Upper lobe of left lung (tissue), 6 donors: ENCODE results near the gene PLXNA2. TPM values are rescaled to one million over a fixed set of nuclear protein-coding genes. Genes with fewer than 3 reads are reported as not detected.
A peak's percentile ranks its signal among the peaks of the same experiment; 100 is the strongest.

Experiments
- ATAC-seq, 2 donors: fragments of 200-7000 bp; cut with Tn5 transposase; one replicate each; pipeline ENCODE4 v1.9.1; 2022; ENCODE audit warnings: mild to moderate bottlenecking in 2 of 2, moderate library complexity in 2 of 2; ENCODE audit not compliant: low FRiP score in 2 of 2
- DNase-seq, 2 donors: peaks; one replicate each; pipeline ENCODE4 v3.0.0-alpha.2; 2019 to 2020
- H3K27ac ChIP-seq, 4 donors: fragments of 200-600 bp; sonication (generic); one replicate each; pipeline ENCODE4 v1.5.1; 2016 to 2019
- H3K27me3 ChIP-seq, 4 donors: fragments of 200-600 bp; sonication (generic); one replicate each; pipeline ENCODE4 v1.5.1; 2017 to 2019
- H3K36me3 ChIP-seq, 4 donors: fragments of 200-600 bp; sonication (generic); one replicate each; pipeline ENCODE4 v1.5.1; 2016 to 2019
- H3K4me1 ChIP-seq, 4 donors: fragments of 200-600 bp; sonication (generic); one replicate each; pipeline ENCODE4 v1.5.1; 2018 to 2019
- H3K4me3 ChIP-seq, 4 donors: fragments of 200-600 bp; sonication (generic); one replicate each; pipeline ENCODE4 v1.5.1; 2017 to 2019; ENCODE audit warnings: mild to moderate bottlenecking in 2 of 4, moderate library complexity in 1 of 4
- H3K9me3 ChIP-seq, 4 donors: fragments of 200-600 bp; sonication (generic); one replicate each; pipeline ENCODE4 v1.5.1; 2018 to 2019
- CTCF ChIP-seq, 6 experiments: fragments of 450-650 bp in 4 of 6; fragments of 200-600 bp in 2 of 6; sonication (generic) in 2 of 6; IDR thresholded peaks; one replicate each; pipeline ENCODE4 v1.5.1; 2016 to 2019; ENCODE audit warnings: antibody characterized with exemption in 6 of 6
- EP300 ChIP-seq, 4 donors: sonication (generic); formaldehyde crosslinking; IDR thresholded peaks; one replicate each; pipeline ENCODE4 v1.5.1; 2017; ENCODE audit warnings: antibody characterized with exemption in 4 of 4, control low read depth in 2 of 4
- POLR2A ChIP-seq, 4 donors: fragments of 450-650 bp; IDR thresholded peaks; one replicate each; pipeline ENCODE4 v1.5.1; 2016 to 2017; ENCODE audit warnings: antibody characterized with exemption in 4 of 4, mild to moderate bottlenecking in 2 of 4
- POLR2AphosphoS5 ChIP-seq, 2 donors: sonication (generic); formaldehyde crosslinking; IDR thresholded peaks; one replicate each; pipeline ENCODE4 v1.5.1; 2017; ENCODE audit warnings: antibody characterized with exemption in 2 of 2
- WGBS, 2 donors: methylation state at CpG; one replicate each; pipeline ENCODE4 v1.1.5; 2017 to 2018; 5-methylcytosine and 5-hydroxymethylcytosine counted together
- total RNA-seq, 6 donors: library from RNA; depleted of rRNA in 4 of 6; stranded (reverse); fragments of >200 nt in 4 of 6; gene quantifications; one replicate each; pipeline versions ENCODE4 v1.1.0 to v1.2.1, GENCODE V29; 2016 to 2021
- donor health status: DM: no; HTN: no; CAD: no; lungs with moderate emphysema.
- donor health status: DM: no; HTN: yes; CAD: no; lungs with severe emphysema.

Gene PLXNA2
- total RNA-seq, 6 donors from 2014 or later: 77.5 to 150 (median 101) TPM

DNA sequence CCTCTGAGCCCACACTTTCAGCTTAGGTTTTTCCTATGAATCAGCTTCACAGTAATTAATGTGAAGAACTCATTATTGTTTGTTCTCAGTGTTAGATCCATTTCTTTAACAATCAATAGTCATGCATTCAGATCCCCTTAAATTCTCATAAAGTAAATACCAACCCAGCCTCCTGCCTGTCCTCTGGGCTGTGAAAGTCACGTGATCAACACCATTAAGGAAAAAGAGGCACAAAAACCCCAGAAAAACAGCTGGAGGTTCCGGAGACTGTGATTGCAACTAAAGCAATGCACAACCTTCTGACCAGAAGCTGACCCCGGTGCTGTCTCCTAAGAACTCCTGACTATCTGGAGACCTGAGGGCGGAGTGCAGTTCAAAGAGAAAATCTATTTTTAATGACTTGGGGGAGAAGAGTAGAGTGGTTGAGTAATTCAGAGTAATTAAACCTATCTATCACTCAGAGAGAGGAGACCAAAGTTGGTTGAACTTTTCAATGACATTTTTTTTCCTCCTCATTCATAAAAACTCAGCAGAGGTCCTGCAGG lies 132.5 kb downstream of the PLXNA2 start:
- H3K4me1 ChIP-seq: peaks cover 0 to 12% (median 3%) of the 10 kb centered on the region in 4 donors
- TF ChIP-seq CTCF (IDR thresholded peaks at IDR 0.05) (no peak), EP300 (IDR thresholded peaks at IDR 0.05) (no peak), POLR2AphosphoS5 (IDR thresholded peaks at IDR 0.05) (no peak), POLR2A (IDR thresholded peaks at IDR 0.05) (no peak)
- no peaks in the 10 kb centered on the region for H3K27me3 ChIP-seq
- H3K4me3 ChIP-seq: no peak overlapping the region
- 76 to 81% methylated on average over 4 of the region's 4 CpGs for WGBS, 2 donors
- ATAC-seq: no peak
- no peak for DNase-seq
- no peak overlapping the region for H3K27ac ChIP-seq
- H3K36me3 ChIP-seq: peaks cover 0 to 5% (median 2%) of the 10 kb centered on the region in 4 donors
- H3K9me3 ChIP-seq: no peaks in the 10 kb centered on the region

- H3K9me3 ChIP-seq: no peaks in the 10 kb centered on the region
- H3K4me3 ChIP-seq: no peak overlapping the region
- no peak for ATAC-seq
- TF ChIP-seq POLR2AphosphoS5 (IDR thresholded peaks at IDR 0.05) (no peak), EP300 (IDR thresholded peaks at IDR 0.05) (no peak), POLR2A (IDR thresholded peaks at IDR 0.05) (no peak), CTCF (IDR thresholded peaks at IDR 0.05) (no peak)
- no peak overlapping the region for H3K27ac ChIP-seq
- DNase-seq: no peak
- H3K36me3 ChIP-seq: peaks cover 0 to 5% (median 3%) of the 10 kb centered on the region in 4 donors
- H3K27me3 ChIP-seq: no peaks in the 10 kb centered on the region
- peaks cover 0 to 12% (median 3%) of the 10 kb centered on the region in 4 donors for H3K4me1 ChIP-seq
- whole genome bisulfite sequencing, 2 donors: 87 to 91% methylated on average over 4 of the region's 4 CpGs
Observed at GRCh38 chr1:208110296-208110695, 133.9 kb downstream of the PLXNA2 start.

GRCh38 chr1:208108646-208109330 lies 135.4 kb downstream of the PLXNA2 start:
- no peak for ATAC-seq
- 90 to 91% methylated on average over 5 of the region's 5 CpGs for WGBS, 2 donors

DNA sequence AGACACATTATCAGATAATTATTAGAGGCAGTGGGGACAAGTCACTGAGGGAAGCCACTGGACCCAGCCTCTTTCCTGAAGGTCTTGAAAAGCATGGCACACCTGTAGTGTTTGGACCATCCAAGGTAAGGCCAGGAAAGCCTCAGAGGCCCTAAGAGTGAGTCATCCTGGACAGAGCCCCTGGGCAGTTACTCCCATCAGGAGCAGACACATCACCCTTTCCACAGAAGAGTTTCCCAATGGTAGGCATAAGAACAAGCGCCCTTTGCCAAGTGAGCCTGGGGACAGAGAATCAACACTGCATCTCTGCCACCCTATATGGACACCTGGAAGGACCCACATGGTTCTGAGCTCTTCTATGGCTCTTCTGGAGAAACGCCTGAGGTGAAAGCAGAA lies 136.0 kb downstream of the PLXNA2 start:
- Histone ChIP-seq H3K27ac (peak overlapping the region in 1 of 4 donors; percentile 30), H3K4me1 (peaks cover 0 to 12% (median 3%) of the 10 kb centered on the region in 4 donors), H3K36me3 (peaks cover 0 to 12% (median 5%) of the 10 kb centered on the region in 4 donors), H3K27me3 (no peaks in the 10 kb centered on the region), H3K4me3 (no peak overlapping the region), H3K9me3 (no peaks in the 10 kb centered on the region)
- 68 to 89% methylated on average over 2 of the region's 2 CpGs for WGBS, 2 donors
- TF ChIP-seq POLR2A (IDR thresholded peaks at IDR 0.05): no peak
- TF ChIP-seq POLR2AphosphoS5 (IDR thresholded peaks at IDR 0.05): no peak
- no peak for TF ChIP-seq CTCF (IDR thresholded peaks at IDR 0.05)
- TF ChIP-seq EP300 (IDR thresholded peaks at IDR 0.05): no peak
- DNase-seq (no peak), ATAC-seq (peak; percentile 3 to 16)

More at GRCh38 chr1:208108646-208109330, 135.4 kb downstream of the PLXNA2 start:
- Histone ChIP-seq H3K9me3 (no peaks in the 10 kb centered on the region), H3K27me3 (no peaks in the 10 kb centered on the region), H3K27ac (no peak overlapping the region), H3K4me3 (no peak overlapping the region), H3K4me1 (peaks cover 0 to 12% (median 3%) of the 10 kb centered on the region in 4 donors), H3K36me3 (peaks cover 0 to 10% (median 4%) of the 10 kb centered on the region in 4 donors)
- TF ChIP-seq EP300 (IDR thresholded peaks at IDR 0.05): no peak
- TF ChIP-seq POLR2A (IDR thresholded peaks at IDR 0.05): no peak
- no peak for TF ChIP-seq CTCF (IDR thresholded peaks at IDR 0.05)
- TF ChIP-seq POLR2AphosphoS5 (IDR thresholded peaks at IDR 0.05): no peak
- no peak for DNase-seq
